ENCODE data around the gene AHCTF1.
"Not testable (repeated sequence)": the region's sequence is repeated elsewhere in the genome, so short reads cannot be mapped to it uniquely, and the experiment has no call there.

Gene AHCTF1

GRCh38 chr1:246836209-246836966 lies 95.4 kb downstream of the AHCTF1 start:
- DNase-seq (ENCODE audit: low read depth) = no peak

- DNase-seq (ENCODE audit: low read depth) = no peak
These were observed 100.2 kb downstream of the AHCTF1 start for GRCh38 chr1:246831543-246831942.

- no peak for DNase-seq (ENCODE audit: low read depth)
These were observed 102.9 kb downstream of the AHCTF1 start for GRCh38 chr1:246828818-246829217.

- no peak for DNase-seq (ENCODE audit: low read depth)
These were observed 104.4 kb downstream of the AHCTF1 start for GRCh38 chr1:246827396-246827795.

- no peak for DNase-seq (ENCODE audit: low read depth)
These were observed 106.1 kb downstream of the AHCTF1 start for GRCh38 chr1:246825557-246826175.

GRCh38 chr1:246824541-246824940 lies 107.2 kb downstream of the AHCTF1 start:
- no peak for DNase-seq (ENCODE audit: low read depth)

- DNase-seq (ENCODE audit: low read depth) = not testable (repeated sequence)
These were observed 109.6 kb downstream of the AHCTF1 start for GRCh38 chr1:246822154-246822553.

GRCh38 chr1:246820666-246821065 lies 111.1 kb downstream of the AHCTF1 start:
- no peak for DNase-seq (ENCODE audit: low read depth)

GRCh38 chr1:246817778-246818177 lies 114.0 kb downstream of the AHCTF1 start:
- DNase-seq (ENCODE audit: low read depth) = not testable (repeated sequence)

- no peak for DNase-seq (ENCODE audit: low read depth)
These were observed 116.0 kb downstream of the AHCTF1 start for GRCh38 chr1:246815693-246816270.

- no peak for DNase-seq (ENCODE audit: low read depth)
These were observed 116.9 kb downstream of the AHCTF1 start for GRCh38 chr1:246814890-246815289.

- DNase-seq (ENCODE audit: low read depth) = not testable (repeated sequence)
These were observed 118.4 kb downstream of the AHCTF1 start for GRCh38 chr1:246813325-246813724.

- no peak for DNase-seq (ENCODE audit: low read depth)
These were observed 119.8 kb downstream of the AHCTF1 start for GRCh38 chr1:246811985-246812384.

- no peak for DNase-seq (ENCODE audit: low read depth)
These were observed 122.3 kb downstream of the AHCTF1 start for GRCh38 chr1:246809473-246809872.

GRCh38 chr1:246805135-246805716 lies 126.5 kb downstream of the AHCTF1 start:
- DNase-seq (ENCODE audit: low read depth) = no peak

- no peak for DNase-seq (ENCODE audit: low read depth)
These were observed 127.9 kb downstream of the AHCTF1 start for GRCh38 chr1:246803883-246804282.

GRCh38 chr1:246803373-246803772 lies 128.4 kb downstream of the AHCTF1 start:
- no peak for DNase-seq (ENCODE audit: low read depth)

- no peak for DNase-seq (ENCODE audit: low read depth)
These were observed 130.3 kb downstream of the AHCTF1 start for GRCh38 chr1:246801241-246802020.

GRCh38 chr1:246800756-246801155 lies 131.0 kb downstream of the AHCTF1 start:
- no peak for DNase-seq (ENCODE audit: low read depth)

- no peak for DNase-seq (ENCODE audit: low read depth)
These were observed 131.4 kb downstream of the AHCTF1 start for GRCh38 chr1:246800356-246800755.

GRCh38 chr1:246798606-246799496 lies 132.9 kb downstream of the AHCTF1 start:
- no peak for DNase-seq (ENCODE audit: low read depth)
